Naive thymus-derived CD8-positive, alpha-beta T cell (primary cell): Measurements from ENCODE around the gene PAK3. TPM values are rescaled to one million over a fixed set of nuclear protein-coding genes. Genes with fewer than 3 reads are reported as not detected.

Experiments used
- ATAC-seq, 2 donors: fragments of 150-1000 bp; cut with Tn5 transposase in 1 of 2; sonication (Bioruptor Pico), chemical (Tn5 transposase) in 1 of 2; 1 replicate in 1 of 2; 2 replicates in 1 of 2; pipeline ENCODE4 v1.10.0; 2021; ENCODE audit warnings: mild to moderate bottlenecking in 2 of 2, moderate library complexity in 2 of 2
- POLR2A ChIA-PET: fragments of 350-600 bp; sonication (Branson Sonifier 250); formaldehyde crosslinking; loops from one replicate; lab custom pipeline; 2021; ENCODE audit warnings: antibody characterized with exemption; lab: Charles Lee
- DNase-seq, 10 donors: peaks; one replicate each; pipeline versions ENCODE4 v3.0.0 to v3.0.0-alpha.2; 2020 to 2022
- H3K27ac Mint-ChIP-seq, 10 donors: one replicate each; pipeline ENCODE4 v1.8.0; 2020 to 2022; ENCODE audit warnings: mild to moderate bottlenecking in 10 of 10, mixed read lengths in 10 of 10, moderate library complexity in 4 of 10, inconsistent platforms in 1 of 10
- H3K27me3 Mint-ChIP-seq, 5 donors: one replicate each; pipeline ENCODE4 v1.8.0; 2021 to 2022; ENCODE audit warnings: mixed read lengths in 5 of 5
- H3K36me3 Mint-ChIP-seq, 3 donors: one replicate each; pipeline ENCODE4 v1.8.0; 2020 to 2022; ENCODE audit warnings: mixed read lengths in 3 of 3, mild to moderate bottlenecking in 2 of 3, inconsistent platforms in 1 of 3
- H3K4me1 Mint-ChIP-seq, 4 donors: one replicate each; pipeline ENCODE4 v1.8.0; 2021 to 2022; ENCODE audit warnings: mixed read lengths in 4 of 4
- H3K4me3 Mint-ChIP-seq, 10 donors: one replicate each; pipeline ENCODE4 v1.8.0; 2020 to 2022; ENCODE audit warnings: mild to moderate bottlenecking in 10 of 10, mixed read lengths in 10 of 10, moderate library complexity in 6 of 10, inconsistent platforms in 1 of 10
- H3K9me3 Mint-ChIP-seq, 9 donors: one replicate each; pipeline ENCODE4 v1.8.0; 2020 to 2022; ENCODE audit warnings: mixed read lengths in 9 of 9, mild to moderate bottlenecking in 3 of 9, inconsistent platforms in 1 of 9, moderate library complexity in 1 of 9
- polyA plus RNA-seq, 3 donors: library from polyadenylated mRNA; unstranded; fragments of 300-500 nt; fragmentation: Illumina TruSeq; gene quantifications; one replicate each; pipeline ENCODE4 v1.2.3, GENCODE V29; 2021
- total RNA-seq, 8 experiments: library from RNA in 2 of 8; stranded (reverse) in 2 of 8; gene quantifications; one replicate each; pipeline ENCODE4 v1.2.3 and lab custom pipeline; 2021 to 2026

PAK3 gene
- total and polyA plus RNA-seq, 5 experiments from 2014 or later = not detected

- Mint-ChIP-seq H3K4me1 (no peaks in the 10 kb centered on the region), H3K9me3 (no peaks in the 10 kb centered on the region), H3K36me3 (no peaks in the 10 kb centered on the region), H3K27me3 (peaks cover 0 to 10% (median 3%) of the 10 kb centered on the region in 5 donors), H3K4me3 (no peak overlapping the region), H3K27ac (no peak overlapping the region)
- DNase-seq (no peak), ATAC-seq (no peak)
- POLR2A ChIA-PET = no interaction called here
These were observed 111.9 kb downstream of the PAK3 start for GRCh38 chrX:111207851-111208250.

- Mint-ChIP-seq H3K4me3 (no peak overlapping the region), H3K27ac (no peak overlapping the region), H3K36me3 (no peaks in the 10 kb centered on the region), H3K4me1 (no peaks in the 10 kb centered on the region), H3K9me3 (no peaks in the 10 kb centered on the region), H3K27me3 (peaks cover 0 to 13% (median 1%) of the 10 kb centered on the region in 5 donors)
- POLR2A ChIA-PET = no interaction called here
- DNase-seq (no peak), ATAC-seq (no peak)
These were observed 120.4 kb downstream of the PAK3 start for GRCh38 chrX:111216293-111216801.

GRCh38 chrX:111244235-111244750 is 148.3 kb downstream of the PAK3 start:
- POLR2A ChIA-PET = no interaction called here
- Mint-ChIP-seq H3K9me3 (peaks cover 0 to 2% (median 0%) of the 10 kb centered on the region in 9 donors), H3K36me3 (no peaks in the 10 kb centered on the region)

GRCh38 chrX:111254896-111255693 is 159.1 kb downstream of the PAK3 start:
- no peaks in the 10 kb centered on the region for H3K36me3 Mint-ChIP-seq
- no peaks in the 10 kb centered on the region for H3K4me1 Mint-ChIP-seq
- no peak for DNase-seq
- peaks cover 0 to 6% (median 2%) of the 10 kb centered on the region in 5 donors for H3K27me3 Mint-ChIP-seq
- POLR2A ChIA-PET = no interaction called here
- ATAC-seq = no peak
- no peak overlapping the region for H3K4me3 Mint-ChIP-seq
- H3K27ac Mint-ChIP-seq = peak overlapping the region in 1 of 10 donors; percentile 10
- H3K9me3 Mint-ChIP-seq = peaks cover 0 to 9% (median 0%) of the 10 kb centered on the region in 9 donors

More at GRCh38 chrX:111244235-111244750, 148.3 kb downstream of the PAK3 start:
- no peak overlapping the region for H3K27ac Mint-ChIP-seq
- DNase-seq = peak in 1 of 10 donors; percentile 0
- H3K4me1 Mint-ChIP-seq = no peaks in the 10 kb centered on the region
- H3K27me3 Mint-ChIP-seq = peaks cover 0 to 1% (median 0%) of the 10 kb centered on the region in 5 donors
- no peak for ATAC-seq
- H3K4me3 Mint-ChIP-seq = no peak overlapping the region

- Mint-ChIP-seq H3K36me3 (no peaks in the 10 kb centered on the region), H3K4me3 (no peak overlapping the region), H3K4me1 (no peaks in the 10 kb centered on the region), H3K27me3 (peaks cover 0 to 3% (median 0%) of the 10 kb centered on the region in 5 donors), H3K27ac (no peak overlapping the region), H3K9me3 (peaks cover 0 to 9% (median 0%) of the 10 kb centered on the region in 9 donors)
- POLR2A ChIA-PET = no interaction called here
- DNase-seq (no peak), ATAC-seq (no peak)
These were observed 161.7 kb downstream of the PAK3 start for GRCh38 chrX:111257733-111258132.

GRCh38 chrX:111259559-111259958 is 163.6 kb downstream of the PAK3 start:
- no peak overlapping the region for H3K4me3 Mint-ChIP-seq
- ATAC-seq (no peak), DNase-seq (no peak)
- POLR2A ChIA-PET = no interaction called here
- H3K27me3 Mint-ChIP-seq = peaks cover 0 to 3% (median 0%) of the 10 kb centered on the region in 5 donors
- H3K36me3 Mint-ChIP-seq = no peaks in the 10 kb centered on the region
- no peaks in the 10 kb centered on the region for H3K4me1 Mint-ChIP-seq
- H3K9me3 Mint-ChIP-seq = peaks cover 0 to 3% (median 0%) of the 10 kb centered on the region in 9 donors
- H3K27ac Mint-ChIP-seq = no peak overlapping the region

- H3K27ac Mint-ChIP-seq = no peak overlapping the region
- no peak for ATAC-seq
- H3K36me3 Mint-ChIP-seq = no peaks in the 10 kb centered on the region
- no peak overlapping the region for H3K4me3 Mint-ChIP-seq
- H3K4me1 Mint-ChIP-seq = no peaks in the 10 kb centered on the region
- H3K9me3 Mint-ChIP-seq = peaks cover 0 to 3% (median 0%) of the 10 kb centered on the region in 9 donors
- H3K27me3 Mint-ChIP-seq = peaks cover 0 to 3% (median 0%) of the 10 kb centered on the region in 5 donors
- POLR2A ChIA-PET = no interaction called here
- no peak for DNase-seq
These were observed 164.5 kb downstream of the PAK3 start for GRCh38 chrX:111260451-111260850.

- ATAC-seq = no peak
- peaks cover 0 to 7% (median 0%) of the 10 kb centered on the region in 5 donors for H3K27me3 Mint-ChIP-seq
- POLR2A ChIA-PET = no interaction called here
- H3K4me1 Mint-ChIP-seq = no peaks in the 10 kb centered on the region
- no peaks in the 10 kb centered on the region for H3K36me3 Mint-ChIP-seq
- no peak overlapping the region for H3K27ac Mint-ChIP-seq
- peaks cover 0 to 3% (median 0%) of the 10 kb centered on the region in 9 donors for H3K9me3 Mint-ChIP-seq
- H3K4me3 Mint-ChIP-seq = no peak overlapping the region
- DNase-seq = no peak
These were observed 166.1 kb downstream of the PAK3 start for GRCh38 chrX:111262086-111262485.

GRCh38 chrX:111264385-111264784 is 168.4 kb downstream of the PAK3 start:
- Mint-ChIP-seq H3K27ac (no peak overlapping the region), H3K27me3 (peaks cover 0 to 4% (median 0%) of the 10 kb centered on the region in 5 donors), H3K9me3 (no peaks in the 10 kb centered on the region), H3K4me3 (no peak overlapping the region), H3K36me3 (no peaks in the 10 kb centered on the region), H3K4me1 (no peaks in the 10 kb centered on the region)
- ATAC-seq = no peak
- no peak for DNase-seq
- POLR2A ChIA-PET = no interaction called here

GRCh38 chrX:111265486-111265885 is 169.5 kb downstream of the PAK3 start:
- DNase-seq = no peak
- POLR2A ChIA-PET = no interaction called here

GRCh38 chrX:111268506-111268905 is 172.5 kb downstream of the PAK3 start:
- H3K9me3 Mint-ChIP-seq = peaks cover 0 to 2% (median 0%) of the 10 kb centered on the region in 9 donors
- H3K4me1 Mint-ChIP-seq = no peaks in the 10 kb centered on the region
- ATAC-seq = no peak
- no peak overlapping the region for H3K4me3 Mint-ChIP-seq
- H3K27me3 Mint-ChIP-seq = peaks cover 0 to 4% (median 0%) of the 10 kb centered on the region in 5 donors
- POLR2A ChIA-PET = no interaction called here
- no peak for DNase-seq
- no peaks in the 10 kb centered on the region for H3K36me3 Mint-ChIP-seq
- no peak overlapping the region for H3K27ac Mint-ChIP-seq

More at GRCh38 chrX:111265486-111265885, 169.5 kb downstream of the PAK3 start:
- Mint-ChIP-seq H3K27ac (no peak overlapping the region), H3K27me3 (peaks cover 0 to 4% (median 0%) of the 10 kb centered on the region in 5 donors), H3K4me1 (no peaks in the 10 kb centered on the region), H3K4me3 (no peak overlapping the region), H3K36me3 (no peaks in the 10 kb centered on the region), H3K9me3 (no peaks in the 10 kb centered on the region)
- no peak for ATAC-seq

- H3K36me3 Mint-ChIP-seq = no peaks in the 10 kb centered on the region
- DNase-seq (no peak), ATAC-seq (no peak)
- H3K27me3 Mint-ChIP-seq = peaks cover 0 to 10% (median 2%) of the 10 kb centered on the region in 5 donors
- POLR2A ChIA-PET = no interaction called here
- H3K4me1 Mint-ChIP-seq = no peaks in the 10 kb centered on the region
- peaks cover 0 to 2% (median 0%) of the 10 kb centered on the region in 9 donors for H3K9me3 Mint-ChIP-seq
- no peak within 1 kb of the TSS for H3K27ac Mint-ChIP-seq
- no peak within 1 kb of the TSS for H3K4me3 Mint-ChIP-seq
These were observed 174.3 kb downstream of the PAK3 start, which contains the start of gene CAPN6 for GRCh38 chrX:111270339-111270738. Gene CAPN6, minus strand, starts transcription at chrX:111270483. Its CDS starts 6,547 bp downstream, at chrX:111263936.
